DMS79 treated with DMSO at 0.1 percent for 48 hours (cell line): ENCODE results near the gene TTLL11.
"Not testable (repeated sequence)": the region's sequence is repeated elsewhere in the genome, so short reads cannot be mapped to it uniquely, and the experiment has no call there.

ENCODE experiments used
- DNase-seq: peaks from one replicate; lab custom pipeline; 2025; lab: John Stamatoyannopoulos, UW

The TTLL11 gene

DNA sequence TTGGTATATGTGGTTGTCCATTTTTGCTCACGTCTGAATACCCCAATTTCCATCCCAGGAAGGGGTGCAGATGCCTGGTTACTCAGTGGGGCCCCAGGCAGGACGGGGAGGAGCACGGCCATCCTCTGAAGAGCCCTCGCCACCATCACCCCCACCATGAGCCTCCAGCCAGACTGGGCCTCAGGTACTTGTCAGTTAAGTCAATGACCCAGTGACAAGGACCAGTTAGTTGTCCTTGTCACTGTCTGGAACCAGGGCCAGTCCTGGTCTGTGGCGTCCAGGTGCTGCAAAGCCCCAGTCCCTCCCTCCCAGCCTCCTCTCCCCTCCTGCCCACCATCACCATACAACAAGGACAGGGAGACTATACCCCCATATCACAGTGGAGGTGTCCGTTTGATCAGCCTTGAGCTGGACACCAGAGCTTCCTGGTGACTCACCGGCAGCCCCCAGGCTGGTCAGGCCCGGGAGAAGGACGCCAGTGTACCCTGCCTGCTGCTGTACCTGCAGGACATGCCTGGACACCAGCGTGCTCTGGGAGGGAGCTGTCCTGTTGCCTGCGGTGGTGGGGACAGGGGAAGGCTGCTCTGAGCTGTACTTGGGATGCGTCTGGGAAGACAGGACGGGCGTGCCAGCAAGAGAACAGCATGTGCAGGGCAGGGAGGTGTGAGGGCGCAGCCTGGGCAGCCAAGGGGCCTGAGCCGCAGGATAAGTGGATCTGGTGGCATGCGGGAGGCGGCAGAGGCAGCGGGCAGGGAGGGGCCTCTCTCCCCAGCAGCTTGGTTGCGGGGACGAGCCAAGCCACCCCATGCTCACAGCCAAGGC, 32.6 kb upstream of the TTLL11 start:
- DNase-seq = no peak

GRCh38 chr9:122125158-122125508, 32.0 kb upstream of the TTLL11 start:
- DNase-seq = peak; percentile 66

DNA sequence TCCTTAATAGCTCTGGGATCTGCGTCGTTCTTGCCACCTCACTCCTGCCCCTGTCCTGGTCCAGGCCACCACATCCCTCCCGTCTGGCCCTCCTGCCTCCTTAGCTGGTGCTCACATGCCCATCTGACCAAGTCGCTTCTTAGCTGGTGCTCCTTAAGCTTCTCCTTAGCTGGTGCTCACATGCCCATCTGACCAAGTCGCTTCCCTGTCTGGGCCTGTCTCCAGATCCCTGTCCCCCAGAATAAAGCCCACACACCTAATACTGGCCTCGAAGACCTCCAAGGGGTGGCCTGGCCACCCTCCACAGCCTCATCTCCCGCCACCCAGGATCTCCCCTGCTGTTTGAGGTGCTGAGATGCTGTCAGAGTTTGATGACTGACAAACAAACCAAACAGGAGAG, 31.4 kb upstream of the TTLL11 start:
- no peak for DNase-seq

DNA sequence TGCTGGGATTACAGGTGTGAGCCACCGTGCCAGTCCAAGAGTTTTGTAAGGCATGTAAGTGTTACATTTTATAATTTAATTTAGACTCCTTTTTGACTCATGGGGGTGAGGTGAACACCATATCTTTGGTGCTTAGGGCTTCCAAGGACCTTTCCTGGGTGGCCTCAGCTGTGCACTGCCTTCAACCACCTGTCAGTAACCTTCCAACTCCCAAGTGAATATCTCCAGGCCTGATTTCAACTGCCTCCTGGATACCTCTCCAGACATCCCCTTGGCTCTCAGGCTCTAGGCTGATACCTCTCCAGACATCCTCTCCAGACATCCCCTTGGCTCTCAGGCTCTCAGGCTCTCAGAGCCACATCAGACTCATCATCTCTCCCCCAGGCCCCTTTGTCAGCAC, 30.9 kb upstream of the TTLL11 start:
- no peak for DNase-seq

DNA sequence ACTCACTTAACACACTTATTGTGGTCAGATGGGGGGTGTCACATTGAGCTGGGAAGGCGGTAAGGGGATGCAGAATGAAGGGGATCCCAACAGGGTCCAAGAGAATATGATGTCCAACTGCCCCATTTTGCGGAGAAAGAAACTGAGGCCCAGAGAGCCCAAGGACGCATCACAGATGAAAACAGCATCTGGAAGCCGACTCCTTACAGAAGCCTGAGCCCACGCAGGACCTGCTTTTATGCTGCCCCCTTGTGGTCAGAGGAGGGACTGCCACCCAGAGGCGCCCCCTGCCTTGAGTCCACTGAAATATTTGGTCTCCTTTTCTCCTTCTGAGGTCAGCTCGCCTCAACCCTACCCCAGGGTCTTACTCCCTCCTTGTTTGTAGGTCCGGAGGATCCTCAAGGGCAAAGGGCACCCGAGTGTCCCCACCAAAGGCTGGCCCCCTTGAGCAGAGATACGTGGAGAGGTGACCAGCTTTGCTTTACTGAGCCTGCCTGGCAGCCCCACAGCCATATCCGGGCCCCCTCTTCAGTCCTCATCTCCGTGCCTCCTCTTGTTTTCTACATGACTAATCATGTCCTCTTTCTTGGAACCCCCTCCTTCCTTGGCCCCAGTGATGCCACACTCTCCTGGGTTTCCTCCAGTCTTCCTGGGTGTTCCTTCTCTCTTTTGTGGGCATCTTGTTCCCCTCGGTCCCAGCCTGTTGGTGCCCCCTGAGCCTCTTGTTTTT, 30.0 kb upstream of the TTLL11 start:
- peak; percentile 54 for DNase-seq

DNA sequence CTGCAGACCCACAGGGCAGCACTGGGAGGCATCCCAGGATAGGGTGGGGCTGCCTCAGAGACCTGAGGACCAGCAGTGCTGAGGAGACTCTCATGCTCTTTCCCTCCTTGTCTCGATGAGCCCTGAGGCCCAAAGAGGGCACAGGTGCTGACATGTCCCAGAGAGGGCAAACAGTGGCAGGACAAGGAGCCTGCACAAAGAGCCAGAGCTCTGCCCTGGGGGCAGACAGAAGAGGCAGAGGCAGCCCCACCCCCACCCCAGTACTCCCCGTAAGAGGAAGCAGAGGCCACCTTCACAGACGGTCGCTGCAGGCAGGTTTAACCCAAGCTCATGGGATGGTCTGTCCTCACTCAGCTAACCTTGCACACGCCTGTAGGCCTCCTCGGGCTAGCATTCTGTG, 29.4 kb upstream of the TTLL11 start:
- peak; percentile 21 for DNase-seq

- no peak for DNase-seq
These were observed 28.8 kb upstream of the TTLL11 start for GRCh38 chr9:122121931-122122330.

GRCh38 chr9:122121391-122121790, 28.3 kb upstream of the TTLL11 start:
- DNase-seq = no peak

DNA sequence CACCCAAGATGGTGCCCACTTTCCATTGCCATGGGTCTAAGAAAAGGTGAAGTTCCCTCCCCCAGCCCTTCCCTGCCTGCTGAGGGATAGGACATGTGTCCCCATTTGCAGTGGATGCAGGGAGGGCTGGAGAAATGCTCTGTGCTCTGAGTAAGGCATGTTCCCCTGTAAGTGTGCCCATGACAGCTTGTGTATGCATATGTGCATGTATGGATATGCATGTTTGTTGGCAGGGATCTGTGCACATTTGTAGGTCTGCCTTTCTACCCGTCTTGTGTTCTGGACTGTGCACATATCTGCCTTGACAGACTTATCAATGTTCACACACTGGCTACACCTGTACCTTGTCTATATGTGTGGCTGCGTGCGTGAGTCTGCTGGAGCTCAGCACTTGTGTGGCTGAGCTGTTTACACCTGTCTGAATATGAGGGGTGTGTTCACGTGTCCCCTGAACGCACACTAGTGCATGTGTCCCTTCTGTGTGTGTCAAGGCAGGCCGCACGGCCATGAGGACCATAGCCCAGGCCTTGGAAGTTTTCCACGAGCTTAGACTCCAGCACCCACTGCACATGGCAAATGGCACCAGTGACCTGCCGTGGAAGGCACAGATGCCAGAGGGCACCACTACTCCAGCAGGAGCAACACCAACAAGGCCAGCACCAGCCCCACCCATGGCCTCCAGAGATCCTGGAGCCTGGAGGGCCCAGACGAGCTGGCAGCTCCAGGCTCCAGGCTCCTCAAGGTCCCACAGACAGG, 27.4 kb upstream of the TTLL11 start:
- no peak for DNase-seq

- DNase-seq = no peak
These were observed 26.6 kb upstream of the TTLL11 start for GRCh38 chr9:122119721-122120120.

GRCh38 chr9:122119166-122119521, 26.0 kb upstream of the TTLL11 start:
- no peak for DNase-seq

DNA sequence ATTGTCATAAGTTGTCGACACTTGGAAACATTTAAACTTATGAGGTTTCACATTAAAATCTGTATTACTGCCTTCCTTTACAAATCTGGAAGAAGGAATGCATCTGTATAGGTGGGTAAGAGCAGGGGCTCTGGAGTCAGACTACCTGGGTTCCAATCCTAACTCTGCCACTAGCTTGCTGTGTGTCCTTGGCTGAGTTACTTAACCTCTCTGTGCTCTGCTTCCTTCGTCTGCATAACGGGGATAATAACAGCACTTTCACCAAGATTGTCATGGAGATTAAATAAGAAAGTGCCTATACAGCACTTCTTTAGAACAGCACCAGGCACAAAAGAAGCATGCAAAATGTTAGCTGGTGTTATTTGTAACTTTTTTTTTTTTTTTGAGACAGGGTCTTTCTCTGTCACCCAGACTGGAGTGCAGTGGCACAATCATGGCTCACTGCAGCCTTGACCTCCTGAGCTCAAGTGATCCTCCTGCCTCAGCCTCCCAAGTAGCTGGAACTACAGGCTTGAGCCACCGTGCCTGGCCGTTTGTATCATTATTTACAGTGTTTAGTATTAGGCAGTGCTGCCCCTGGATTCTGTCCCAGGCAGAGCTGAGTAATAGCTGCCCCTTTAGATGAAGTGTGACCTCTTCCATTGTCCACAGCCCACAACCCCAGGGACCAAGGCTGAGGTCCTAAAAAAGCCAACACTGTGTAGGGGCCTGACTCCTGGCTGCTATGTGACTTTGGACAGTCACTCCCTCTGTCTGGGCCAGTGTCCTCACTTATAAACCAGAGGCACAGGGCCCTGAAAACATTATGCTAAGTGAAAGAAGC, 25.4 kb upstream of the TTLL11 start:
- no peak for DNase-seq

DNA sequence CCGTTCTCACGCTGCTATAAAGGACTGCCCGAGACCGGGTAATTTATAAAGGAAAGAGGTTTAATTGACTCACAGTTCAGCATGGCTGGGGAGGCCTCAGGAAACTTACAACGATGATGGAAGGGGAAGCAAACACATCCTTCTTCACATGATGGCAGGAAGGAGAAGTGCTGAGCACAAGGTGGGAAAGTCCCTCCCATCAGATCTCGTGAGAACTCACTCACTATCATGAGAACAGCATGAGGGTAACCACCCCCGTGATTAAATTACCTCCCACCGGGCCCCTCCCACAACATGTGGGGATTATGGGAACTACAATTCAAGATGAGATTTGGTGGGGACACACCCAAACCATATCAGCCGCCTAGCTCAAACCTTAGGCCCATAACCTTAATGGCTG, 24.1 kb upstream of the TTLL11 start:
- DNase-seq = not testable (repeated sequence)

DNA sequence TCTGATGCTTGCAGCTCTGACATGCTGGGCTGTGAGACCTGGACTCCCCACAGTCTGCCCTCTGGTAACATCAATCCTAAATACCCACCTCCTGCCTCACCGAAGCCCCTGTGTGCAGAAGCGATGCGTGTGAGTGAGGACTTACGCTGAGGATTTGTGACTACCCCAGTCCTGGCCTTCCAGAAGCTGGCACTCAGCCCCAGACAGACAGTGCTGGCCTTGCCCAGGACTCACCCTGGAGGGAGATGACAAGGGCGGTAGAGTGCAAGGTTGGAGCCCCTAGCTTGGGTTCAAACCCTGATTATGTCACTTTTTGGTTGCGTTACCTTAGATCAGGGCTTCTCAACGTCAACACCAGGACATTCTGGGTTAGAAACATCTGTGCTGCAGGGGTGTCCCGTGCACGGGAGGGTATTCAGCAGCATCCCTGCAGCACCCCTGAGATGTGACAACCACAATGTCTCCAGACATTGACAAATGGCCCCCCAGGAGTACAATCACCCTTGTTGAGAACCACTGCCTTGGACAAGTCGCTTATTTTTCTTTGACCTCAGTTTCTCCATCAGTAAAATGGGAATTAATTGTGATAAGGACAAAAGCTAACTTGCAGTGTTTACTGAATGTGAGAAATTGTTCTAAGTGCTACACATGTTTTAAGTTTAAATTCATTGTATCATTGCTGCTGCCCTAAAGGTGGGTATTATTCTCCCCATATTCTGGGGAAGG, 23.5 kb upstream of the TTLL11 start:
- no peak for DNase-seq

- peak; percentile 9 for DNase-seq
These were observed 22.9 kb upstream of the TTLL11 start for GRCh38 chr9:122116040-122116439.

- peak; percentile 87 for DNase-seq
These were observed 22.3 kb upstream of the TTLL11 start for GRCh38 chr9:122115176-122116035.

GRCh38 chr9:122113574-122113973, 20.5 kb upstream of the TTLL11 start:
- DNase-seq = no peak

GRCh38 chr9:122112238-122112637, 19.1 kb upstream of the TTLL11 start:
- DNase-seq = peak; percentile 15

GRCh38 chr9:122111413-122112085, 18.4 kb upstream of the TTLL11 start:
- no peak for DNase-seq
